K562 (cell line): ENCODE results near the gene CHST8. TPM values are rescaled to one million over a fixed set of nuclear protein-coding genes. Genes with fewer than 3 reads are reported as not detected.
A peak's percentile ranks its signal among the peaks of the same experiment; 100 is the strongest.

Experiments
- ARID1B ChIP-seq: fragments of 450-650 bp; IDR thresholded peaks from 2 replicates; pipeline ENCODE4 v1.6.1; 2016; ENCODE audit warnings: antibody characterized with exemption, mild to moderate bottlenecking, inconsistent platforms
- BHLHE40 ChIP-seq: IDR thresholded peaks from 2 replicates; pipeline ENCODE4 v1.6.1; 2011; ENCODE audit warnings: low read length, improper control_type of control experiment
- CBFA2T2 ChIP-seq: fragments of 450-650 bp; conservative IDR thresholded peaks from 2 replicates; pipeline ENCODE4 v1.6.1; 2017; ENCODE audit warnings: mild to moderate bottlenecking
- CREB1 ChIP-seq, 2 experiments: sonication (generic) in 1 of 2; formaldehyde crosslinking in 1 of 2; IDR thresholded peaks; 2 replicates each; pipeline versions ENCODE4 v1.6.1 to v1.8.0; 2012 to 2022; ENCODE audit warnings: inconsistent platforms in 1 of 2, mild to moderate bottlenecking in 1 of 2, missing genetic modification reagents in 1 of 2, moderate library complexity in 1 of 2
- EP300 ChIP-seq: IDR thresholded peaks from 2 replicates; pipeline ENCODE4 v1.6.1; 2012; ENCODE audit warnings: low read length, improper control_type of control experiment
- HMG20B ChIP-seq: fragments of 250-450 bp; sonication (Bioruptor Pico); IDR thresholded peaks from 2 replicates; pipeline ENCODE4 v1.5.0; 2021; ENCODE audit warnings: mild to moderate bottlenecking
- LEF1 ChIP-seq: fragments of 450-650 bp; IDR thresholded peaks from 2 replicates; pipeline ENCODE4 v1.6.1; 2016; ENCODE audit warnings: mild to moderate bottlenecking
- MEIS2 ChIP-seq: fragments of 450-650 bp; IDR thresholded peaks from 2 replicates; pipeline ENCODE4 v1.6.1; 2014; ENCODE audit warnings: mild to moderate bottlenecking; ENCODE audit not compliant: partially characterized antibody
- NFXL1 ChIP-seq: fragments of 450-650 bp; formaldehyde crosslinking; IDR thresholded peaks from 2 replicates; pipeline ENCODE4 v1.4.0; 2021; ENCODE audit warnings: mild to moderate bottlenecking
- NR2F6 ChIP-seq: fragments of 450-650 bp; formaldehyde crosslinking; IDR thresholded peaks from 2 replicates; pipeline ENCODE4 v1.4.0; 2020; ENCODE audit warnings: mild to moderate bottlenecking
- PBX2 ChIP-seq, 2 experiments: IDR thresholded peaks in 1 of 2; conservative IDR thresholded peaks in 1 of 2; 2 replicates each; pipeline ENCODE4 v1.6.1; 2016; ENCODE audit warnings: low read depth in 2 of 2, mild to moderate bottlenecking in 1 of 2, missing compliant biosample characterization in 1 of 2, missing genetic modification characterization in 1 of 2, moderate library complexity in 1 of 2
- POLR2AphosphoS2 ChIP-seq: IDR thresholded peaks from 2 replicates; pipeline ENCODE4 v1.6.1; 2012; ENCODE audit warnings: low read length, improper control_type of control experiment
- RBM34 ChIP-seq: fragments of 200-400 bp; formaldehyde crosslinking; IDR thresholded peaks from 2 replicates; pipeline ENCODE4 v1.6.1; 2018; ENCODE audit warnings: low read length, borderline replicate concordance; ENCODE audit not compliant: insufficient read depth
- RCOR1 ChIP-seq, 2 experiments: IDR thresholded peaks; 2 replicates each; pipeline ENCODE4 v1.6.1; 2012; ENCODE audit warnings: low read depth in 2 of 2, low read length in 2 of 2, borderline replicate concordance in 1 of 2, improper control_type of control experiment in 1 of 2
- TAL1 ChIP-seq: fragments of 450-650 bp; IDR thresholded peaks from 2 replicates; pipeline ENCODE4 v1.6.1; 2016; ENCODE audit warnings: mild to moderate bottlenecking
- TCF3 ChIP-seq: sonication (generic); formaldehyde crosslinking; IDR thresholded peaks from 2 replicates; pipeline ENCODE4 v1.4.0; 2020; ENCODE audit warnings: mild to moderate bottlenecking, missing genetic modification reagents
- TOE1 ChIP-seq, 2 experiments: fragments of 450-650 bp in 1 of 2; sonication (generic) in 1 of 2; formaldehyde crosslinking in 1 of 2; IDR thresholded peaks; 2 replicates each; pipeline versions ENCODE4 v1.7.1 to v1.8.0; 2016 to 2022; ENCODE audit warnings: borderline replicate concordance in 2 of 2, mild to moderate bottlenecking in 2 of 2, antibody characterized with exemption in 1 of 2, inconsistent platforms in 1 of 2, low read depth in 1 of 2, missing genetic modification reagents in 1 of 2, moderate library complexity in 1 of 2
- ZNF197 ChIP-seq: fragments of 200-800 bp; sonication (Bioruptor generic); IDR thresholded peaks from 2 replicates; pipeline ENCODE4 v1.6.1; 2016; ENCODE audit warnings: low read depth, missing genetic modification characterization, missing compliant biosample characterization
- ZNF445 ChIP-seq: fragments of 250-450 bp; sonication (Bioruptor Pico); IDR thresholded peaks from 2 replicates; pipeline ENCODE4 v1.4.0; 2020; ENCODE audit warnings: low read depth, mild to moderate bottlenecking, moderate library complexity
- polyA plus RNA-seq, 8 experiments: library from polyadenylated mRNA; depleted of rRNA in 4 of 8; stranded (reverse) in 5 of 8; unstranded in 3 of 8; fragments of >200 nt; fragmentation: Nextera tagmentation in 2 of 8; fragmentation: Illumina TruSeq in 1 of 8; extraction: Ambion mirVana in 2 of 8; extraction: Trizol in 1 of 8; gene quantifications; 2 replicates each; pipeline versions ENCODE4 v1.2.1 to v1.2.3, GENCODE V29; 2011 to 2014; ENCODE audit warnings: inconsistent platforms in 1 of 8, missing spikeins in 1 of 8
- total RNA-seq, 7 experiments: library from RNA; depleted of rRNA in 6 of 7; stranded (reverse); fragments of >200 nt in 6 of 7; fragmentation: Illumina TruSeq in 2 of 7; extraction: Trizol in 2 of 7; gene quantifications; 2 replicates each; pipeline versions ENCODE4 v1.2.1 to v1.2.3, GENCODE V29; 2011 to 2021; ENCODE audit warnings: low replicate concordance in 1 of 7
- TF ChIP-seq, protein P1 (sequence below): fragments of 200-800 bp; sonication (Bioruptor generic); IDR thresholded peaks from 2 replicates; pipeline ENCODE4 v1.6.1; 2017; ENCODE audit warnings: missing genetic modification characterization, missing compliant biosample characterization
- TF ChIP-seq, protein P2 (sequence below): IDR thresholded peaks from 2 replicates; pipeline ENCODE4 v1.6.1; 2011; ENCODE audit not compliant: insufficient read length; ENCODE audit errors: extremely low read depth
- TF ChIP-seq, protein P3 (sequence below): fragments of 250-450 bp; sonication (Bioruptor Pico); IDR thresholded peaks from 2 replicates; pipeline ENCODE4 v1.5.0; 2021

CHST8 gene
- total and polyA plus RNA-seq, 9 of the 15 experiments (the other 6 are each of a cell fraction or from before 2014, with no cell fraction given): 0.11 TPM; not detected in 8

DNA sequence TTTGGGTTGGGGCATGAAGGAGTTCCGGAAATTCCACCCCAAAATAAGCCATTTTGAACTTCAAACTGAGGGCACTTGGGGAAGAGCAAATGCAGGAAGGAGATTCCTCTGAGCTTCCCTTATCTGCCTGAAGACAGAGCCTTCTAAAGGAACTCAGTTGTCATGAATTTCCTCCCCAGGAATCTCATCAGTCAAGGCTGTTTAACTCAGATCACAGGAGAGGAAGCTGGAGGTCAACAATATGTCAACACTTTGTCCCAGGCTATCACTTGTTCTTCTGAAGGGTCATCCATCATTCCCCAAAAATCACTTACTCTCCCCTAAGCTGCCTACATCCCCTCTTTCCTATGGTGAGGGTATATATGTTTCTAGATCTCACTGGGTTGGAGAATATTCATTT lies 26.0 kb upstream of the CHST8 start (continued):
- TF ChIP-seq PBX2 (CRISPR knock-in tag; IDR thresholded peaks at IDR 0.05; ENCODE audit: low read depth): no peak
- peak; percentile 96 for TF ChIP-seq PBX2 (tag; conservative IDR thresholded peaks at IDR 0.05; ENCODE audit: low read depth)
- no peak for TF ChIP-seq TOE1 (IDR thresholded peaks at IDR 0.05; ENCODE audit: borderline replicate concordance)
- TF ChIP-seq TOE1 (CRISPR knock-in tag; IDR thresholded peaks at IDR 0.05; ENCODE audit: borderline replicate concordance, low read depth): no peak
- TF ChIP-seq ZNF197 (CRISPR knock-in tag): no peak
- TF ChIP-seq RCOR1 (IDR thresholded peaks at IDR 0.05; ENCODE audit: borderline replicate concordance in 1 of 2, low read depth in 2 of 2, low read length in 2 of 2): 0 out of 4 replicates have a peak, but pooled peaks of 1 of the 2 experiments have one; percentile 17
- TF ChIP-seq, protein P1, sequence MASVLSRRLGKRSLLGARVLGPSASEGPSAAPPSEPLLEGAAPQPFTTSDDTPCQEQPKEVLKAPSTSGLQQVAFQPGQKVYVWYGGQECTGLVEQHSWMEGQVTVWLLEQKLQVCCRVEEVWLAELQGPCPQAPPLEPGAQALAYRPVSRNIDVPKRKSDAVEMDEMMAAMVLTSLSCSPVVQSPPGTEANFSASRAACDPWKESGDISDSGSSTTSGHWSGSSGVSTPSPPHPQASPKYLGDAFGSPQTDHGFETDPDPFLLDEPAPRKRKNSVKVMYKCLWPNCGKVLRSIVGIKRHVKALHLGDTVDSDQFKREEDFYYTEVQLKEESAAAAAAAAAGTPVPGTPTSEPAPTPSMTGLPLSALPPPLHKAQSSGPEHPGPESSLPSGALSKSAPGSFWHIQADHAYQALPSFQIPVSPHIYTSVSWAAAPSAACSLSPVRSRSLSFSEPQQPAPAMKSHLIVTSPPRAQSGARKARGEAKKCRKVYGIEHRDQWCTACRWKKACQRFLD: no peak
- TF ChIP-seq, protein P2, sequence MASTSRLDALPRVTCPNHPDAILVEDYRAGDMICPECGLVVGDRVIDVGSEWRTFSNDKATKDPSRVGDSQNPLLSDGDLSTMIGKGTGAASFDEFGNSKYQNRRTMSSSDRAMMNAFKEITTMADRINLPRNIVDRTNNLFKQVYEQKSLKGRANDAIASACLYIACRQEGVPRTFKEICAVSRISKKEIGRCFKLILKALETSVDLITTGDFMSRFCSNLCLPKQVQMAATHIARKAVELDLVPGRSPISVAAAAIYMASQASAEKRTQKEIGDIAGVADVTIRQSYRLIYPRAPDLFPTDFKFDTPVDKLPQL: no peak
- peak; percentile 68 for TF ChIP-seq TCF3
- TF ChIP-seq NFXL1 (CRISPR knock-in tag): no peak
- no peak for TF ChIP-seq ZNF445 (CRISPR knock-in tag)
- peak; percentile 89 for TF ChIP-seq MEIS2
- TF ChIP-seq LEF1: peak; percentile 22; the same call in 1 of the 2 replicates
- no peak for TF ChIP-seq HMG20B (CRISPR knock-in tag)
- peak; percentile 20; the same call in 1 of the 2 replicates for TF ChIP-seq EP300
- peak; percentile 70; the same call in 1 of the 2 replicates for TF ChIP-seq ARID1B
- TF ChIP-seq CBFA2T2: peak; percentile 66; the same call in 1 of the 2 replicates
- TF ChIP-seq CREB1 (IDR thresholded peaks at IDR 0.05): no peak
- no peak for TF ChIP-seq CREB1 (CRISPR knock-in tag; IDR thresholded peaks at IDR 0.05)
- TF ChIP-seq TAL1: peak; percentile 54; the same call in 1 of the 2 replicates
- no peak for TF ChIP-seq NR2F6 (CRISPR knock-in tag)
- TF ChIP-seq POLR2AphosphoS2: no peak
- TF ChIP-seq, protein P3, sequence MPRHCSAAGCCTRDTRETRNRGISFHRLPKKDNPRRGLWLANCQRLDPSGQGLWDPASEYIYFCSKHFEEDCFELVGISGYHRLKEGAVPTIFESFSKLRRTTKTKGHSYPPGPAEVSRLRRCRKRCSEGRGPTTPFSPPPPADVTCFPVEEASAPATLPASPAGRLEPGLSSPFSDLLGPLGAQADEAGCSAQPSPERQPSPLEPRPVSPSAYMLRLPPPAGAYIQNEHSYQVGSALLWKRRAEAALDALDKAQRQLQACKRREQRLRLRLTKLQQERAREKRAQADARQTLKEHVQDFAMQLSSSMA (CRISPR knock-in tag): no peak
- no peak for TF ChIP-seq RBM34
- TF ChIP-seq BHLHE40: no peak
